Retinal pigment epithelial cell (primary cell): Measurements from ENCODE around the gene ELMO3.
A peak's percentile ranks its signal among the peaks of the same experiment; 100 is the strongest.

Experiments used
- DNase-seq: peaks from one replicate; pipeline ENCODE4 v3.0.0-alpha.2; 2010; ENCODE audit warnings: low read depth
- H3K4me3 ChIP-seq: 2 replicates; pipeline ENCODE4 v1.5.1; 2011; ENCODE audit warnings: mild to moderate bottlenecking, low read length, control low read depth, moderate library complexity
- CTCF ChIP-seq: conservative IDR thresholded peaks from 2 replicates; pipeline ENCODE4 v1.5.1; 2011; ENCODE audit warnings: low read depth, low read length, control low read depth, inconsistent platforms

The ELMO3 gene

GRCh38 chr16:67188323-67188722, 10.6 kb upstream of the ELMO3 start:
- no peak overlapping the region for H3K4me3 ChIP-seq
- TF ChIP-seq CTCF: no peak
- DNase-seq: no peak

GRCh38 chr16:67188798-67189197, 10.1 kb upstream of the ELMO3 start:
- no peak overlapping the region for H3K4me3 ChIP-seq
- DNase-seq: no peak
- no peak for TF ChIP-seq CTCF

DNA sequence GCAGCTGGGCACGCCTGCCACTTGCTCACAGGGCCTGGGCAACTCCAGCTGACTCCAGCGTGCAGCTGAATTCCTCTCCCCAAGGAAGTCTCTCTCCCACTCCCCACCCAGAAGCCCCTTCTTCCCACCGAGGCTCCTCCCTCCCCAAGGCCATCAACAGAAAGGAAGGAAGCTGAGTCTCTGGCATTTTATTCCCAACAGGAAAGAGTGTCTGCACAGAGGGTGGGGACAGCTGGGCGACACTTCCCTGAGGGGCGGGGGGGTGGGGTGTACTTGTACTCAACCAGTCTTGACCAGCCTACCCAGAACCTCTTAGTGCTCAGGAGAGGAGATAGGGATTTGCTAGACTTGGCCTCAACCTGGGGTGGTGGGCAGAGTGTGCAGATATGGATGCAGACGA, 8.9 kb upstream of the ELMO3 start, which contains the start of gene EXOC3L1:
Gene EXOC3L1 (minus strand): TSS at position 96 of the 400 bp plus-strand sequence. CDS start 460 bp downstream, outside the sequence.
- DNase-seq: no peak
- no peak for TF ChIP-seq CTCF
- H3K4me3 ChIP-seq: no peak within 1 kb of the TSS

DNA sequence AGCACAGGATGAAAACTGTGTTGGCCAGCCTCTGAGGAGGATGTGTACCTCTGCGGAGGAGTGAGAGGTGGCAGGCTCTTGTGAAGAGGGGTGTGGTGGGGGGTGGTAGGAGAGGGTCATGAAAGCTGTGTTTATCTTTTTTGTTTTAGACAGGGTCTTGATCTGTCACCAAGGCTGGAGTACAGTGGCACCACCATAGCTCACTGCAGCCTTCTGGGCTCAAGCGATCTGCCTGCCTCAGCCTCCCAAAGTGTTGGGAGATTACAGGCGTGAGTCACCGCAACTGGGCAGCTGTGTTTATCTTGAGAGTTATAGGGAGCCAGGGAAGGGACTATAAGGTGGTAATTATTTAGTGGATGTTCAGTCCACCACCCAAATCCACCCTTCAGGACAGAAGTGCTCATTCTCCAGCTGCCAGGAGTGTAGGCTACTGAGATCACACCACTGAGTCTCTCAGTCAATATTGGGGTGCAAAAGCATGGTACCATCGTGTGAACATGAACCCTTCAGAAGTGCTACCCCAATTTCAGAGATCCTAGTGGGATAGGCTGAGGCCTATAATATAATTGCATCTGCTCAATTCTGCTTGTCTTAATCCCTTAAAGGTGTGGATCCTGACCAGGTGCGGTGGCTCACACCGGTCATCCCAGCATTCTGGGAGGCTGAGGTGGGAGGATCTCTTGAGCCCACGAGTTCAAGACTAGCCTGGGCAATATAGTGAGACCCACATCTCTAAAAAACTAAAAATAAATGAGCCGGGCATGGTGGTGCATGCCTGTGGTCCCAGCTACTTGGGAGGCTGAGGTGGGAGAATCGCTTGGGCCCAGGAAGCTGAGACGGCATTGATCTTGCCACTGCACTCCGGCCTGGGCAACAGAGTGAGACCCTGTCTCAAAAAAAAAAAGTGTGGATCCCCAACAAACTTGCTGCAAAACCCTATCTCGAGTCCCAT, 8.2 kb upstream of the ELMO3 start:
- no peak for DNase-seq
- TF ChIP-seq CTCF: no peak

DNA sequence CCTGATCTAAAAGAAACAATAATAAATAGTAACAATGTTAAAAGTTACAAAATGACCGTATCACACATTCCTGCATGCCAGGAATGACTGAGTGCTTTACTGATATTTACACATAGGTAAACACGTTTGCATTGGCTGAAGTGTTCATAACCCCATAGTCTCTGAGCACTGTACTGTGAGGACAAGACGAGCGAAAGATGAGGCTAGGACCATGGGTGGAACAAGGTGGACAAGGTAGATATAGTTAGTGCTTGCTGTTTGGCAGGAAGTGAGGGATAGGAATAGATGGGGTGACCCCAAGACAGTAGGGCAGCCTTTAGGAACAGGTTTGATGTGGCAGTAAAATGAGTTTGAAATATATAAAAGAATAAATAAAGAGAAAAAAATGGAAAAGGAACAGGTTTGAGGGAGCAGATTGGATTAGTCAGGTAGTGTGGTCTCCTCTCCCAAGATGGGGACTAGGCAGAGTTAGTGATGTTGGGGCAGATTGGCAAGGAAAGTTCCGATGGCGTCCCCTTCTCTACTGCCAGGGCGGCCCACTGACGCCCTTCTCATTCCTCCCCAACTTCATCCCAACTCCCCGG, 7.4 kb upstream of the ELMO3 start:
- TF ChIP-seq CTCF: no peak
- peak overlapping the region; percentile 29 for H3K4me3 ChIP-seq
- DNase-seq: no peak

More for the DNA sequence above, 8.2 kb upstream of the ELMO3 start:
- no peak overlapping the region for H3K4me3 ChIP-seq

GRCh38 chr16:67191995-67192681, 6.8 kb upstream of the ELMO3 start, which contains the start of gene E2F4:
Gene E2F4, plus strand, starts transcription at chr16:67192155. Its CDS starts 73 bp downstream, at chr16:67192228.
- H3K4me3 ChIP-seq: peak within 1 kb of the TSS; percentile 77
- peak; percentile 70 for DNase-seq
- TF ChIP-seq CTCF: no peak
